Upper lobe of left lung (tissue), 4 donors: Measurements from ENCODE around the gene SBF1.

Experiments
- CTCF ChIP-seq, 6 experiments: fragments of 450-650 bp in 4 of 6; fragments of 200-600 bp in 2 of 6; sonication (generic) in 2 of 6; IDR thresholded peaks; one replicate each; pipeline ENCODE4 v1.5.1; 2016 to 2019; ENCODE audit warnings: antibody characterized with exemption in 6 of 6
- POLR2A ChIP-seq, 4 donors: fragments of 450-650 bp; IDR thresholded peaks; one replicate each; pipeline ENCODE4 v1.5.1; 2016 to 2017; ENCODE audit warnings: antibody characterized with exemption in 4 of 4, mild to moderate bottlenecking in 2 of 4

GRCh38 chr22:50443801-50444625, 30.8 kb downstream of the SBF1 start:
- TF ChIP-seq POLR2A (IDR thresholded peaks at IDR 0.05) (no peak), CTCF (IDR thresholded peaks at IDR 0.05) (no peak)
